Right lobe of liver (tissue), 6 donors: ENCODE measurements around the gene TRIML1. TPM values are rescaled to one million over a fixed set of nuclear protein-coding genes. Genes with fewer than 3 reads are reported as not detected.
A peak's percentile ranks its signal among the peaks of the same experiment; 100 is the strongest.
"Not testable (repeated sequence)": the region's sequence is repeated elsewhere in the genome, so short reads cannot be mapped to it uniquely, and the experiment has no call there.

Experiments
- ATAC-seq, 4 donors: fragments of 200-7000 bp; cut with Tn5 transposase; one replicate each; pipeline ENCODE4 v1.9.1; 2020; ENCODE audit warnings: mild to moderate bottlenecking in 4 of 4, moderate library complexity in 4 of 4
- DNase-seq, 3 donors: peaks; one replicate each; pipeline ENCODE4 v3.0.0-alpha.2; 2020
- H3K27ac ChIP-seq, 3 donors: fragments of 200-600 bp; one replicate each; pipeline ENCODE4 v1.8.0; 2022
- H3K27me3 ChIP-seq, 2 donors: fragments of 200-600 bp; one replicate each; pipeline ENCODE4 v1.8.0; 2022
- H3K36me3 ChIP-seq, 4 donors: fragments of 200-600 bp; sonication (generic) in 1 of 4; one replicate each; pipeline versions ENCODE4 v1.5.1 to v1.8.0; 2017 to 2022; ENCODE audit warnings: control low read depth in 1 of 4
- H3K4me1 ChIP-seq, 4 donors: fragments of 200-600 bp; sonication (generic) in 1 of 4; one replicate each; pipeline versions ENCODE4 v1.5.1 to v1.8.0; 2017 to 2022; ENCODE audit warnings: control low read depth in 1 of 4
- H3K4me3 ChIP-seq, 3 donors: fragments of 200-600 bp; one replicate each; pipeline ENCODE4 v1.8.0; 2022
- H3K9me3 ChIP-seq, 4 donors: fragments of 200-600 bp; sonication (generic) in 1 of 4; one replicate each; pipeline versions ENCODE4 v1.5.1 to v1.8.0; 2017 to 2022; ENCODE audit warnings: control low read depth in 1 of 4
- POLR2A ChIP-seq: fragments of 450-650 bp; IDR thresholded peaks from one replicate; pipeline ENCODE4 v1.6.1; 2017; ENCODE audit warnings: antibody characterized with exemption, mild to moderate bottlenecking
- WGBS: methylation state at CpG from one replicate; pipeline ENCODE4 v1.1.6; 2018; ENCODE audit warnings: low coverage, low lambda C conversion rate; ENCODE audit not compliant: insufficient coverage; ENCODE audit errors: missing lambda C conversion rate; 5-methylcytosine and 5-hydroxymethylcytosine counted together
- intact Hi-C, 2 donors: fragments of 100-400 bp; cut with DNase I; formaldehyde crosslinking; loops; one replicate each; pipeline versions ENCODE4 v1.11.2 to v1.14.1; 2022
- total RNA-seq, 6 experiments: library from RNA; depleted of rRNA in 2 of 6; stranded (reverse); fragments of >200 nt in 2 of 6; fragmentation: NEBNext Ultra II Directional in 3 of 6; extraction: Animal tissue kit (Norgen Biotek cat#: 25700) in 3 of 6; gene quantifications; one replicate each; pipeline versions ENCODE4 v1.1.0 to v1.2.4, GENCODE V29; 2016 to 2023
- TF ChIP-seq, protein P1 (sequence below), 4 donors: fragments of 200-600 bp in 3 of 4; fragments of 450-650 bp in 1 of 4; IDR thresholded peaks; one replicate each; pipeline versions ENCODE4 v1.5.1 to v1.8.0; 2016 to 2022; ENCODE audit warnings: antibody characterized with exemption in 4 of 4, mild to moderate bottlenecking in 2 of 4
- donor health status: DM: no; HTN: yes; CAD: no.
- donor health status: DM: no; HTN: no; CAD: no.
- donor health status: DM: no; HTN: no; CAD: no.
- donor health status: DM: no; HTN: yes; CAD: no.
- donor health status: DM: no; HTN: yes; CAD: no.

Gene TRIML1
- total RNA-seq, 6 experiments from 2014 or later, result not detected

DNA sequence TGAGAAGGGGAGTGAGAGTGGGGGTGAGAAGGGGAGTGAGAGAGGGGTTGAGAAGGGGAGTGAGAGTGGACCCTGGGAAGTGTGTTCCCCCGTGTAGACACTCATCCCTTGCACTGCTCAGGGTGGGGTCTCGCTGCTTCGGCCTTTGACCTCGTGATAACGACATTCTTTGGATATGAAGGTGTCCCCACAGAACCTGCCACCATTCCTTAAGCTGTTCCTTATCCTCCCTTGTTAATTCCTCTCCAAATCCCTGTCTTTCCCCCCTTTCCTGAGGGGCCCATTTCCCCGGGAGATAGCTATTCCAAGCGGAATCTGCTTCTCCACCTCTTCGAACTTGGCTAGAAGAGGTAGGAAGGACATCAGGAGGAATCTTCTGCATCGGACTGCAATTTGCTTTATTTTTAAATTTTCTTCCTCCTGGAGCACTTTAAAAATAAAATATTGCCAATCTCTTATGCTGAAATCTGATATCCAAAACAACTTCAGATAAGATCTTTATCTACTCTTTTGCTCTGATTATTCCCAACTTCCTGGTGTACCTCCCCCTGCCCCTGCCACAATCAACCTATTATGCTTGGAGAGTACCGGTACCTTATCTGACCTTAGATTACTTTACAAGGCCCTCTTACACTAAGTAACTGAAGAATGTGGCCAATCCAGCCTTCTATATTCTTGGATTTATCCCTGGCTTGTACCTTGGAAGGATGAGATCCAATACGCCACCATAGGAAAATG lies 15.6 kb downstream of the TRIML1 start:
- intact Hi-C loops, result no loop called here

DNA sequence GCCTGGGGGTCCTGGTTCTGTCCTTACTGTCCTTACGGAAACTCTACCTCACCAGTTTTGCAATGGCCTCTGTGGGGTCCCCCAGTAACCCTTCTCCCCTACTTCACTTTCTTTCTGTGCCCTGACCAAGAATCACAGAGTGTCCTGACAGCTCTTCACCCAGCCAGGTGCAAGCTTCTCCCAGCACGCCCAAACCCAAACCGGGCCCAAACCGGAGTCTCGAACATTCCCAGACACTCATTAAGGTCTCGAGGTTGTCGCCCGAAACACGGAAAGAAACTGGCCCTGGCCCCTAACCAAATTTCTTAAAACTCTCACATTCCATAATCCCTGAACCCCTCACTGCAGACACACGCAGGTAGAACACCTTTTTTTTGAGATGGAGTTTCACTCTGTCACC lies 19.1 kb downstream of the TRIML1 start:
- Histone ChIP-seq H3K36me3 (no peaks in the 10 kb centered on the region), H3K4me1 (no peaks in the 10 kb centered on the region), H3K27ac (no peak overlapping the region), H3K4me3 (no peak overlapping the region), H3K27me3 (no peaks in the 10 kb centered on the region), H3K9me3 (no peaks in the 10 kb centered on the region)
- WGBS, result 63% methylated on average over 3 of the region's 10 CpGs
- ATAC-seq (no peak), DNase-seq (no peak)
- intact Hi-C loops, result no loop called here
- TF ChIP-seq POLR2A, result no peak
- TF ChIP-seq, protein P1, sequence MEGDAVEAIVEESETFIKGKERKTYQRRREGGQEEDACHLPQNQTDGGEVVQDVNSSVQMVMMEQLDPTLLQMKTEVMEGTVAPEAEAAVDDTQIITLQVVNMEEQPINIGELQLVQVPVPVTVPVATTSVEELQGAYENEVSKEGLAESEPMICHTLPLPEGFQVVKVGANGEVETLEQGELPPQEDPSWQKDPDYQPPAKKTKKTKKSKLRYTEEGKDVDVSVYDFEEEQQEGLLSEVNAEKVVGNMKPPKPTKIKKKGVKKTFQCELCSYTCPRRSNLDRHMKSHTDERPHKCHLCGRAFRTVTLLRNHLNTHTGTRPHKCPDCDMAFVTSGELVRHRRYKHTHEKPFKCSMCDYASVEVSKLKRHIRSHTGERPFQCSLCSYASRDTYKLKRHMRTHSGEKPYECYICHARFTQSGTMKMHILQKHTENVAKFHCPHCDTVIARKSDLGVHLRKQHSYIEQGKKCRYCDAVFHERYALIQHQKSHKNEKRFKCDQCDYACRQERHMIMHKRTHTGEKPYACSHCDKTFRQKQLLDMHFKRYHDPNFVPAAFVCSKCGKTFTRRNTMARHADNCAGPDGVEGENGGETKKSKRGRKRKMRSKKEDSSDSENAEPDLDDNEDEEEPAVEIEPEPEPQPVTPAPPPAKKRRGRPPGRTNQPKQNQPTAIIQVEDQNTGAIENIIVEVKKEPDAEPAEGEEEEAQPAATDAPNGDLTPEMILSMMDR (IDR thresholded peaks at IDR 0.05), result no peak

More for the DNA sequence above, 15.6 kb downstream of the TRIML1 start:
- Histone ChIP-seq H3K9me3 (no peaks in the 10 kb centered on the region), H3K4me3 (no peak overlapping the region), H3K27ac (no peak overlapping the region), H3K27me3 (no peaks in the 10 kb centered on the region), H3K4me1 (no peaks in the 10 kb centered on the region), H3K36me3 (no peaks in the 10 kb centered on the region)
- ATAC-seq, result no peak
- WGBS, result 72% methylated on average over 7 of the region's 11 CpGs
- DNase-seq, result no peak
- TF ChIP-seq, protein P1 (IDR thresholded peaks at IDR 0.05), result no peak
- TF ChIP-seq POLR2A, result no peak

DNA sequence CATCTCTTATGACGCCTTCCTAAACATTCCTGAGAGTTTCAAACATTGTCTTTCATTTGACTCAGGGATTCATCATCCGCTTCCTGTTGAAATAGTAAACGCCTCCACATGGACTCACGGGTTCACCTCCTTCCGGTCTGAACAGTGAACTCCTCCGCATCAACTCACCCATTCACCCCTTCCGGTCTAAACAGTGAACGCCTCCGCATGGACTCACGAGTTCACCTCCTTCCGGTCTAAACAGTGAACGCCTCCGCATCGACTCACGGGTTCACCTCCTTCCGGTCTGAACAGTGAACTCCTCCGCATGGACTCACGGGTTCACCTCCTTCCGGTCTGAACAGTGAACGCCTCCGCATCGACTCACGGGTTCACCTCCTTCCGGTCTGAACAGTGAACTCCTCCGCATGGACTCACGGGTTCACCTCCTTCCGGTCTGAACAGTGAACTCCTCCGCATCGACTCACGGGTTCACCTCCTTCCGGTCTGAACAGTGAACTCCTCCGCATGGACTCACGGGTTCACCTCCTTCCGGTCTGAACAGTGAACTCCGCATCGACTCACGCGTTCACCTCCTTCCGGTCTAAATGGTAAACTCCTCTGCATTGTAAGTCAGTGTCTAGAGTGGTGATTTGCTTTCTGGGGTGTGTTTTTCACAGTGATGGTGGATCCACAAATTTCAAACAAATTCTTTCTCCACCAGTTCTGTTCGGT lies 20.4 kb downstream of the TRIML1 start:
- intact Hi-C loops, H3K4me1 ChIP-seq, H3K27ac ChIP-seq, H3K36me3 ChIP-seq, DNase-seq, H3K9me3 ChIP-seq, H3K27me3 ChIP-seq, ATAC-seq, H3K4me3 ChIP-seq: not testable (repeated sequence)
- WGBS, result 79% methylated on average over 39 of the region's 40 CpGs

DNA sequence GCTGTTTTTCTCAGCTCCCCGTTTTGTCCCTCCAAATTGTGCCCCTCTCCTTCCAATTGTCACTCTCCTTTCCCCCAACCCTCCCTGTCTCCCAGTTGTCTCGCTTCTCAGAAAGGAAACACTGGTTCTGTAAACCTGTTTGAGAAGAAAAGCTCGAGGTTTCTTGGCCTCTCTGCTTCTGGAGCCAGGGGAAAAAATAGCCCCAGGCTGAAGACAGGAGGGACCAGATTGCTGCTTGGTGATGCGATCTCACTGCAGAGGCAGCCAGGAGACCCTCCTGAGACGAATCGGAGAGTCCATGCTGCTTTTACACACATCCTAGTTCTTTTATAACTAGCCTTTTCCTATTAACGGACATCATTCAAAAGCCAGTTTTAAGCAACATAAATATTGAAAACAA lies 21.2 kb downstream of the TRIML1 start:
- TF ChIP-seq, protein P1 (IDR thresholded peaks at IDR 0.05), result no peak
- no peak for TF ChIP-seq POLR2A
- ATAC-seq, result no peak
- H3K4me3 ChIP-seq, result no peak overlapping the region
- H3K9me3 ChIP-seq, result no peaks in the 10 kb centered on the region
- intact Hi-C loops, result no loop called here
- no peaks in the 10 kb centered on the region for H3K4me1 ChIP-seq
- peak overlapping the region in 1 of 3 donors; percentile 19 for H3K27ac ChIP-seq
- no peak for DNase-seq
- H3K36me3 ChIP-seq, result no peaks in the 10 kb centered on the region
- no peaks in the 10 kb centered on the region for H3K27me3 ChIP-seq
- 42% methylated on average over 7 of the region's 7 CpGs for WGBS

DNA sequence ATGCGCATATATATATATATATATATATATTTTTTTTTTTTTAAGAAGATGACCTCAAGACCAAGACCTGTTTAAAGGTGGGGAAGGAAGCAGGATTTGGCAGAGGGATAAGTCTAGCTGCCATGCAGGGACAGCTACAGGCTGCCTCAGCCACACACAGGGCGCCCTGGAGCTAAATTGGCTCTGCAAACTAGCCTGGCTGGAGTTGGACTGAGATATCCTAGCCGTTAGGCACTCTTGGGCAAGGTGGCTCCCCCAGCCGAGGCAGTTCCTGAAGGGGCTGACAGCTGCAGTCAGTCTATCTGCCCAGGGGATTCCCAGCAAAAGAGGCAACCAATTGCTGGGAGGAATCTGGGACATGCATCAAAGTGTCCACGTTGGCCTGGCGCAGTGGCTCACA lies 21.9 kb downstream of the TRIML1 start:
- Histone ChIP-seq H3K27ac (no peak overlapping the region), H3K9me3 (no peaks in the 10 kb centered on the region), H3K4me3 (no peak overlapping the region), H3K27me3 (no peaks in the 10 kb centered on the region), H3K4me1 (no peaks in the 10 kb centered on the region), H3K36me3 (no peaks in the 10 kb centered on the region)
- ATAC-seq, result peak in 2 of 4 donors; percentile 21 to 53
- intact Hi-C loops, result no loop called here
- TF ChIP-seq POLR2A, result no peak
- TF ChIP-seq, protein P1 (IDR thresholded peaks at IDR 0.05), result no peak
- no peak for DNase-seq
- 60% methylated on average over 1 of the region's 6 CpGs for WGBS
